SK-N-SH (cell line): ENCODE data around the gene EXOC2. TPM values are rescaled to one million over a fixed set of nuclear protein-coding genes. Genes with fewer than 3 reads are reported as not detected.

Source experiments
- CTCF ChIA-PET: fragments of 300-600, 350-600 bp; formaldehyde crosslinking; extraction: SDS; loops from one replicate; lab custom pipeline; 2021; lab: Yijun Ruan, JAX
- POLR2A ChIA-PET: fragments of 350-600 bp; sonication (Branson Sonifier 250); formaldehyde crosslinking; extraction: SDS; loops from one replicate; lab custom pipeline; 2020; ENCODE audit warnings: antibody characterized with exemption, inconsistent platforms; lab: Yijun Ruan, JAX
- DNase-seq: peaks from one replicate; pipeline ENCODE4 v3.0.0; 2012
- H2AFZ ChIP-seq: fragments of 200-600 bp; sonication (generic); 2 replicates; pipeline ENCODE4 v1.8.1; 2016; ENCODE audit warnings: antibody characterized with exemption, mild to moderate bottlenecking, low read depth
- H3F3A ChIP-seq: fragments of 200-600 bp; sonication (generic); replicated peaks from 2 replicates; pipeline ENCODE3; 2016; ENCODE audit warnings: antibody characterized with exemption, mild to moderate bottlenecking; ENCODE audit not compliant: insufficient read depth
- H3K27ac ChIP-seq, 2 experiments: fragments of 200-500 bp in 1 of 2; fragments of 200-600 bp in 1 of 2; sonication (Bioruptor generic) in 1 of 2; sonication (generic), shearing (Covaris generic) in 1 of 2; 2 replicates each; pipeline versions ENCODE4 v1.5.1 to v1.6.1; 2014 to 2016; ENCODE audit warnings: low read depth in 2 of 2, inconsistent platforms in 1 of 2, low read length in 1 of 2, mild to moderate bottlenecking in 1 of 2, mixed read lengths in 1 of 2
- H3K27me3 ChIP-seq: fragments of 200-600 bp; sonication (generic), shearing (Covaris generic); 2 replicates; pipeline ENCODE4 v1.6.1; 2016; ENCODE audit warnings: mixed run types; ENCODE audit not compliant: insufficient read depth
- H3K36me3 ChIP-seq, 2 experiments: fragments of 200-500 bp in 1 of 2; fragments of 200-600 bp in 1 of 2; sonication (Bioruptor generic) in 1 of 2; sonication (generic) in 1 of 2; replicated peaks in 1 of 2; 2 replicates each; pipeline versions ENCODE3 to v1.5.1; 2014 to 2016; ENCODE audit warnings: low read length in 1 of 2, mild to moderate bottlenecking in 1 of 2; ENCODE audit not compliant: insufficient read depth in 2 of 2, control insufficient read depth in 1 of 2
- H3K4me1 ChIP-seq, 2 experiments: fragments of 200-500 bp in 1 of 2; fragments of 200-600 bp in 1 of 2; sonication (Bioruptor generic) in 1 of 2; sonication (generic), shearing (Covaris generic) in 1 of 2; 2 replicates each; pipeline versions ENCODE4 v1.5.1 to v1.6.1; 2014 to 2016; ENCODE audit warnings: low read depth in 1 of 2, low read length in 1 of 2, mixed run types in 1 of 2; ENCODE audit not compliant: insufficient read depth in 2 of 2, control insufficient read depth in 1 of 2
- H3K4me2 ChIP-seq: fragments of 200-600 bp; sonication (generic), shearing (Covaris generic); 2 replicates; pipeline ENCODE4 v1.6.1; 2017; ENCODE audit warnings: mixed run types
- H3K4me3 ChIP-seq, 2 experiments: fragments of 200-500 bp in 1 of 2; fragments of 200-600 bp in 1 of 2; sonication (Bioruptor generic) in 1 of 2; sonication (generic), shearing (Covaris generic) in 1 of 2; 2 replicates each; pipeline versions ENCODE4 v1.5.1 to v1.8.1; 2014 to 2016; ENCODE audit warnings: low read depth in 2 of 2, inconsistent platforms in 1 of 2, low read length in 1 of 2, mild to moderate bottlenecking in 1 of 2, mixed read lengths in 1 of 2, moderate library complexity in 1 of 2
- H3K79me2 ChIP-seq: fragments of 200-600 bp; sonication (generic); 2 replicates; pipeline ENCODE4 v1.8.1; 2017; ENCODE audit warnings: mild to moderate bottlenecking; ENCODE audit not compliant: insufficient read depth
- H3K9ac ChIP-seq: fragments of 200-600 bp; sonication (generic); 2 replicates; pipeline ENCODE4 v1.6.1; 2017; ENCODE audit warnings: mixed run types
- H3K9me2 ChIP-seq: fragments of 200-600 bp; sonication (generic); 2 replicates; pipeline ENCODE4 v1.6.1; 2017; ENCODE audit warnings: mixed run types
- H3K9me3 ChIP-seq: fragments of 200-600 bp; sonication (generic); 2 replicates; pipeline ENCODE4 v1.6.1; 2017; ENCODE audit warnings: mixed run types, mild to moderate bottlenecking, moderate library complexity
- H4K20me1 ChIP-seq: fragments of 200-600 bp; sonication (generic); 2 replicates; pipeline ENCODE4 v1.6.1; 2017; ENCODE audit warnings: mild to moderate bottlenecking, mixed run types; ENCODE audit not compliant: insufficient read depth
- CHD2 ChIP-seq: fragments of 150-350 bp; IDR thresholded peaks from 2 replicates; pipeline ENCODE4 v1.6.1; 2018; ENCODE audit warnings: low read length; ENCODE audit not compliant: partially characterized antibody
- ELF1 ChIP-seq: IDR thresholded peaks from 2 replicates; pipeline ENCODE4 v1.4.0; 2012
- FOSL2 ChIP-seq: IDR thresholded peaks from 2 replicates; pipeline ENCODE4 v1.4.0; 2012; ENCODE audit warnings: low read depth, mild to moderate bottlenecking, moderate library complexity, borderline replicate concordance
- FOXJ3 ChIP-seq: sonication (generic); formaldehyde crosslinking; IDR thresholded peaks from 2 replicates; pipeline ENCODE4 v1.5.1; 2020; ENCODE audit warnings: mild to moderate bottlenecking, missing genetic modification reagents
- MAX ChIP-seq: IDR thresholded peaks from 2 replicates; pipeline ENCODE4 v1.4.0; 2012; ENCODE audit warnings: low read depth
- MXI1 ChIP-seq: IDR thresholded peaks from 2 replicates; pipeline ENCODE4 v1.6.1; 2012; ENCODE audit warnings: mild to moderate bottlenecking, low read depth, low read length, improper control_type of control experiment
- NFIC ChIP-seq: IDR thresholded peaks from 2 replicates; pipeline ENCODE4 v1.4.0; 2012; ENCODE audit warnings: borderline replicate concordance
- NRF1 ChIP-seq: IDR thresholded peaks from 2 replicates; pipeline ENCODE4 v1.6.1; 2012; ENCODE audit warnings: low read depth, mild to moderate bottlenecking, low read length
- POLR2AphosphoS5 ChIP-seq: IDR thresholded peaks from 2 replicates; pipeline ENCODE4 v1.6.1; 2012; ENCODE audit warnings: low read depth, low read length
- REST ChIP-seq: IDR thresholded peaks from 2 replicates; pipeline ENCODE4 v1.6.1; 2012; ENCODE audit warnings: mild to moderate bottlenecking, low read depth, low read length, moderate library complexity
- RFX5 ChIP-seq: IDR thresholded peaks from 2 replicates; pipeline ENCODE4 v1.6.1; 2012; ENCODE audit warnings: mild to moderate bottlenecking, improper control_type of control experiment, low read length
- TEAD4 ChIP-seq: IDR thresholded peaks from 2 replicates; pipeline ENCODE4 v1.4.0; 2012; ENCODE audit warnings: mild to moderate bottlenecking, borderline replicate concordance; ENCODE audit not compliant: insufficient read depth
- WGBS: methylation state at CpG from one replicate; pipeline ENCODE4 v1.1.6; 2017; ENCODE audit warnings: low lambda C conversion rate; 5-methylcytosine and 5-hydroxymethylcytosine counted together
- polyA plus RNA-seq, 3 experiments: library from polyadenylated mRNA; depleted of rRNA; stranded (reverse); fragments of >200 nt; gene quantifications; 2 replicates each; pipeline ENCODE4 v1.2.3, GENCODE V29; 2012
- TF ChIP-seq, protein P1 (sequence below): IDR thresholded peaks from 2 replicates; pipeline ENCODE4; 2012

EXOC2 gene
- polyA plus RNA-seq, 1 of the 3 experiments (the other 2 are of a cell fraction), result 10.6 TPM

GRCh38 chr6:704046-704445 is 11.1 kb upstream of the EXOC2 start:
- H2AFZ ChIP-seq, result no peak overlapping the region
- DNase-seq, result no peak
- no peaks in the 10 kb centered on the region for H3K9me3 ChIP-seq
- H3K4me2 ChIP-seq, result no peak overlapping the region
- ChIA-PET CTCF (interaction anchor here (0.8 to 3.8 kb wide), 3 partner anchors 18 to 733 kb away, joined by 3 to 14 read pairs (median 13); no protein-coding TSS in a partner anchor), POLR2A (no interaction called here)
- no peaks in the 10 kb centered on the region for H3K36me3 ChIP-seq
- H3K27me3 ChIP-seq, result peaks cover 7% of the 10 kb centered on the region; the same call in 1 of the 2 replicates
- WGBS, result 57% methylated on average over 6 of the region's 6 CpGs
- no peak for TF ChIP-seq REST
- no peak for TF ChIP-seq FOSL2
- no peak for TF ChIP-seq CHD2
- no peak for TF ChIP-seq MAX
- no peak for TF ChIP-seq MXI1
- TF ChIP-seq RFX5, result no peak
- TF ChIP-seq, protein P1, sequence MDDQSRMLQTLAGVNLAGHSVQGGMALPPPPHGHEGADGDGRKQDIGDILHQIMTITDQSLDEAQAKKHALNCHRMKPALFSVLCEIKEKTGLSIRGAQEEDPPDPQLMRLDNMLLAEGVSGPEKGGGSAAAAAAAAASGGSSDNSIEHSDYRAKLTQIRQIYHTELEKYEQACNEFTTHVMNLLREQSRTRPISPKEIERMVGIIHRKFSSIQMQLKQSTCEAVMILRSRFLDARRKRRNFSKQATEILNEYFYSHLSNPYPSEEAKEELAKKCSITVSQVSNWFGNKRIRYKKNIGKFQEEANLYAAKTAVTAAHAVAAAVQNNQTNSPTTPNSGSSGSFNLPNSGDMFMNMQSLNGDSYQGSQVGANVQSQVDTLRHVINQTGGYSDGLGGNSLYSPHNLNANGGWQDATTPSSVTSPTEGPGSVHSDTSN, result no peak
- TF ChIP-seq ELF1, result no peak
- no peak for TF ChIP-seq NFIC
- no peak for TF ChIP-seq FOXJ3
- TF ChIP-seq NRF1, result no peak
- no peak for TF ChIP-seq TEAD4
- peaks cover 0 to 7% of the 10 kb centered on the region in 2 experiments; a peak in 1 of 4 replicates for H3K4me1 ChIP-seq
- no peak overlapping the region for H3K9ac ChIP-seq
- no peaks in the 10 kb centered on the region for H4K20me1 ChIP-seq
- H3K79me2 ChIP-seq, result no peaks in the 10 kb centered on the region
- H3K4me3 ChIP-seq, result no peak overlapping the region
- no peaks in the 10 kb centered on the region for H3K9me2 ChIP-seq
- H3F3A ChIP-seq, result no peaks in the 10 kb centered on the region
- H3K27ac ChIP-seq, result no peak overlapping the region

DNA sequence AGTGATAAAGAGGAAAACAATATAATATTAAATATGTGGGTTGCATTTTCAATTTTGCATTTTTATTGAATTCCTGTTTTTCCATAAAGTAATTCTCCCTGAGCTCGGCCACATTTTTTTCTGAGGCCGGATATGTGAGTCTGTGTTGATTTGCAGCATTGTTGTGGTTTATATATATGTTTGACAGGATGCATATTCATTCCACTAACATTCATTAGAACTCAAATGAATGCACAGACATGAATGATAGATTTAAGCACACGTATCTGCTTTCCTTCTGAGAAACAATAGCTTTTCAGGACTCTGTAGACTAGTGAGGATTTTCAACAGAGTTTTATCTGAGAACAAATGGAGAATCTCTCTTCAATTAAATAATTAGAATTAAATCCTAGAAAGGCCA is 10.6 kb upstream of the EXOC2 start:
- Histone ChIP-seq H3K9ac (no peak overlapping the region), H3K9me2 (no peaks in the 10 kb centered on the region), H3K79me2 (no peaks in the 10 kb centered on the region), H3K4me3 (no peak overlapping the region), H3K4me1 (peaks cover 0 to 7% of the 10 kb centered on the region in 2 experiments; a peak in 1 of 4 replicates), H3K27ac (no peak overlapping the region), H2AFZ (no peak overlapping the region), H3K36me3 (no peaks in the 10 kb centered on the region), H4K20me1 (no peaks in the 10 kb centered on the region), H3F3A (no peaks in the 10 kb centered on the region), H3K9me3 (no peaks in the 10 kb centered on the region), H3K27me3 (peaks cover 7% of the 10 kb centered on the region; the same call in 1 of the 2 replicates), H3K4me2 (no peak overlapping the region)
- TF ChIP-seq POLR2AphosphoS5 (no peak), NRF1 (no peak)
- ChIA-PET POLR2A (no interaction called here), CTCF (interaction anchor here (0.8 to 3.8 kb wide), 2 partner anchors 19 to 733 kb away, joined by 3 to 13 read pairs; no protein-coding TSS in a partner anchor)
- WGBS, result 61% methylated on average over 3 of the region's 3 CpGs
- DNase-seq, result no peak
